H1 (cell line): Measurements from ENCODE around the gene TMEM266. TPM values are rescaled to one million over a fixed set of nuclear protein-coding genes. Genes with fewer than 3 reads are reported as not detected.

Source experiments
- CHD1 ChIP-seq: IDR thresholded peaks from 2 replicates; pipeline ENCODE4 v1.6.1; 2012; ENCODE audit warnings: low read depth, low read length, improper control_type of control experiment
- CHD2 ChIP-seq: IDR thresholded peaks from 2 replicates; pipeline ENCODE4 v1.6.1; 2012; ENCODE audit warnings: low read length, improper control_type of control experiment
- CHD7 ChIP-seq: fragments of 300-600 bp; sonication (generic); IDR thresholded peaks from 2 replicates; pipeline ENCODE4 v1.7.1; 2012; ENCODE audit warnings: low read length, moderate library complexity, mild to moderate bottlenecking, inconsistent platforms; ENCODE audit not compliant: insufficient replicate concordance
- GABPA ChIP-seq: IDR thresholded peaks from 2 replicates; pipeline ENCODE4 v1.6.1; 2011; ENCODE audit warnings: mild to moderate bottlenecking, low read length, moderate library complexity, borderline replicate concordance; ENCODE audit not compliant: insufficient read depth
- JUND ChIP-seq: IDR thresholded peaks from 2 replicates; pipeline ENCODE4 v1.6.1; 2011; ENCODE audit warnings: mild to moderate bottlenecking, improper control_type of control experiment, low read length
- KDM4A ChIP-seq: IDR thresholded peaks from one replicate; pipeline ENCODE4 v1.7.1; 2012; ENCODE audit warnings: low read depth, mild to moderate bottlenecking, moderate library complexity, low read length, inconsistent platforms; ENCODE audit not compliant: severe bottlenecking
- MAFK ChIP-seq: IDR thresholded peaks from 2 replicates; pipeline ENCODE4 v1.6.1; 2012; ENCODE audit warnings: low read depth, mild to moderate bottlenecking, improper control_type of control experiment, low read length
- RBBP5 ChIP-seq: IDR thresholded peaks from 2 replicates; pipeline ENCODE4 v1.7.1; 2012; ENCODE audit warnings: low read depth, mild to moderate bottlenecking, inconsistent platforms, low read length, moderate library complexity, borderline replicate concordance
- SIRT6 ChIP-seq: IDR thresholded peaks from one replicate; pipeline ENCODE4 v1.7.1; 2012; ENCODE audit warnings: low read length, inconsistent platforms
- SP2 ChIP-seq: IDR thresholded peaks from 2 replicates; pipeline ENCODE4 v1.6.1; 2012; ENCODE audit warnings: mild to moderate bottlenecking, low read length, inconsistent platforms
- TAF1 ChIP-seq: IDR thresholded peaks from 2 replicates; pipeline ENCODE4 v1.6.1; 2011; ENCODE audit warnings: mild to moderate bottlenecking, low read depth, low read length
- TCF12 ChIP-seq: IDR thresholded peaks from 2 replicates; pipeline ENCODE4 v1.6.1; 2011; ENCODE audit warnings: low read depth, mild to moderate bottlenecking, low read length
- polyA plus RNA-seq, 7 experiments: library from polyadenylated mRNA; depleted of rRNA in 3 of 7; stranded (reverse) in 5 of 7; unstranded in 2 of 7; fragments of >200 nt in 5 of 7; fragments of 200-250 nt in 2 of 7; gene quantifications; 1 replicate in 5 of 7; 2 replicates in 1 of 7; 4 replicates in 1 of 7; pipeline versions ENCODE4 v1.2.1 to v1.2.3, GENCODE V29; 2011 to 2013; ENCODE audit warnings: missing spikeins in 2 of 7, mixed read lengths in 2 of 7
- total RNA-seq: library from RNA; stranded (reverse); fragmentation: NEBNext Ultra II Directional; extraction: Animal tissue kit (Norgen Biotek cat#: 25700); gene quantifications from 2 replicates; pipeline ENCODE4 v1.2.1, GENCODE V29; 2021

Gene TMEM266
- total and polyA plus RNA-seq, 2 of the 8 experiments (the other 6 are each of a cell fraction or from before 2014, with no cell fraction given), result 2.6 TPM

DNA sequence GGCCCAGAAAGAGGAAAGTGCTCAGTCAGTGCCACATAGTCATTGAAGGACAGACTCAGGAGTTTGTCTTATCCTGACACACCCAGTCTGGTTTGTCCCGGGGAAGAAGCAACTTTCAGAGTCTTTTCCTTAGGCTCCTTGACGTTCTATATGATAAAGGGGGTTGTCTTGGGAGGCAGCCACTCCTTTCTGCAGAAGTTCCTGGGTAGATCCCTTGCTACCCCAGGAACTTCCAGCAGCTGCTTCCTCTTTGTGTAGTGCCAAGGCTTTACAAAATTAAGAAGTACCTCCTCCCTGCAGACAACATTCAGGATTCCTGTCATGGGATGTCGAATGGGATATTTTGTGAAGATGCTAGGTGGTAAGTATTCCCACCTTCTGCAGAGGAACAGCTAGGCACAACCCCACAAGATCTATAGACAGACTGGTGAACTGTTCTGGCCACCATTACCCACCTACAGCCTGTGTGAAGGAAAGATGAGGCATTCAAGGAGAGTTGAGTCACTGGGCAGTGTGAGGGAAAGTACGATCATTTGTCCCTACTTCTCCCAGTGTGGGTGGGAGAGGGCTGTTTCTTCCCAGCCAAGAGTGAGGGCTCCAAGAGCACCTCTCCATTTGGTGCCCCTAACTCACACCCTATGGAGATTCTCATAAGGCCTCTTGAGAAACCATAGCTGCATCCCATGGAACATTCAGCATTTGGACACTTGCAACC lies 11.3 kb downstream of the TMEM266 start (continued):
- TF ChIP-seq CHD7 (no peak), GABPA (no peak), TAF1 (no peak), JUND (no peak), TCF12 (no peak), SP2 (no peak), CHD2 (no peak), RBBP5 (no peak), KDM4A (no peak), SIRT6 (no peak), MAFK (no peak), CHD1 (no peak)
